ENCODE data around the gene MUS81. TPM values are rescaled to one million over a fixed set of nuclear protein-coding genes. Genes with fewer than 3 reads are reported as not detected.

The MUS81 gene
- total and polyA plus RNA-seq, 9 of the 15 experiments (the other 6 are each of a cell fraction or from before 2014, with no cell fraction given), result 13.4 to 118 (median 53.7) TPM

- TF ChIP-seq, protein P1, sequence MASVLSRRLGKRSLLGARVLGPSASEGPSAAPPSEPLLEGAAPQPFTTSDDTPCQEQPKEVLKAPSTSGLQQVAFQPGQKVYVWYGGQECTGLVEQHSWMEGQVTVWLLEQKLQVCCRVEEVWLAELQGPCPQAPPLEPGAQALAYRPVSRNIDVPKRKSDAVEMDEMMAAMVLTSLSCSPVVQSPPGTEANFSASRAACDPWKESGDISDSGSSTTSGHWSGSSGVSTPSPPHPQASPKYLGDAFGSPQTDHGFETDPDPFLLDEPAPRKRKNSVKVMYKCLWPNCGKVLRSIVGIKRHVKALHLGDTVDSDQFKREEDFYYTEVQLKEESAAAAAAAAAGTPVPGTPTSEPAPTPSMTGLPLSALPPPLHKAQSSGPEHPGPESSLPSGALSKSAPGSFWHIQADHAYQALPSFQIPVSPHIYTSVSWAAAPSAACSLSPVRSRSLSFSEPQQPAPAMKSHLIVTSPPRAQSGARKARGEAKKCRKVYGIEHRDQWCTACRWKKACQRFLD (CRISPR knock-in tag; IDR thresholded peaks at IDR 0.05), result peak; percentile 92
- TF ChIP-seq PTBP1 (IDR thresholded peaks at IDR 0.05; ENCODE audit: low read depth, low read length) (no peak), ZNF165 (CRISPR knock-in tag; IDR thresholded peaks at IDR 0.05; ENCODE audit: borderline replicate concordance) (no peak), IFI16 (CRISPR knock-in tag; IDR thresholded peaks at IDR 0.05) (no peak), SREBF1 (IDR thresholded peaks at IDR 0.05; ENCODE audit: borderline replicate concordance, low read depth, low read length) (no peak; the same call in 1 of the 2 replicates), NFIX (CRISPR knock-in tag; IDR thresholded peaks at IDR 0.05; ENCODE audit: low read depth) (no peak), KAT8 (IDR thresholded peaks at IDR 0.05; ENCODE audit: low read depth) (no peak), MIER1 (IDR thresholded peaks at IDR 0.05; ENCODE audit: low read depth) (no peak), MTA3 (IDR thresholded peaks at IDR 0.05; ENCODE audit: borderline replicate concordance) (peak; percentile 43; the same call in 1 of the 2 replicates), ATF2 (CRISPR knock-in tag; IDR thresholded peaks at IDR 0.05) (peak; percentile 17; the same call in 1 of the 2 replicates), KLF16 (IDR thresholded peaks at IDR 0.05) (no peak), ZBTB43 (CRISPR knock-in tag; IDR thresholded peaks at IDR 0.05) (no peak; the same call in 1 of the 2 replicates), TSC22D4 (tag; IDR thresholded peaks at IDR 0.05) (no peak), ZNF561 (CRISPR knock-in tag; conservative IDR thresholded peaks at IDR 0.05) (no peak), HDAC3 (IDR thresholded peaks at IDR 0.05; ENCODE audit: borderline replicate concordance, partially characterized antibody) (no peak), MCM7 (IDR thresholded peaks at IDR 0.05) (no peak), HBP1 (CRISPR knock-in tag; IDR thresholded peaks at IDR 0.05) (peak; percentile 90; the same call in 1 of the 2 replicates), HSF4 (CRISPR knock-in tag; IDR thresholded peaks at IDR 0.05; ENCODE audit: borderline replicate concordance) (no peak), POLR2B (IDR thresholded peaks at IDR 0.05; ENCODE audit: low read depth, partially characterized antibody) (peak; percentile 96), RBFOX2 (IDR thresholded peaks at IDR 0.05; ENCODE audit: low read depth, low read length) (peak; percentile 93), ZNF507 (tag; conservative IDR thresholded peaks at IDR 0.05) (no peak), ZSCAN29 (IDR thresholded peaks at IDR 0.05) (no peak)
- TF ChIP-seq, protein P2, sequence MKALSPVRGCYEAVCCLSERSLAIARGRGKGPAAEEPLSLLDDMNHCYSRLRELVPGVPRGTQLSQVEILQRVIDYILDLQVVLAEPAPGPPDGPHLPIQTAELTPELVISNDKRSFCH (CRISPR knock-in tag; IDR thresholded peaks at IDR 0.05), result no peak
- TF ChIP-seq, protein P2 (tag; IDR thresholded peaks at IDR 0.05), result peak; percentile 55; the same call in 1 of the 2 replicates
These were observed 2.2 kb upstream of the MUS81 start, which contains the start of gene CFL1 (continued) for GRCh38 chr11:65857853-65858680.
